IPS DF 19.7 (cell line): Measurements from ENCODE around the gene TXNDC12.

Experiments
- DNase-seq: peaks from one replicate; pipeline ENCODE4 v3.0.0-alpha.2; 2013; ENCODE audit warnings: low read depth, low spot score

The TXNDC12 gene

DNA sequence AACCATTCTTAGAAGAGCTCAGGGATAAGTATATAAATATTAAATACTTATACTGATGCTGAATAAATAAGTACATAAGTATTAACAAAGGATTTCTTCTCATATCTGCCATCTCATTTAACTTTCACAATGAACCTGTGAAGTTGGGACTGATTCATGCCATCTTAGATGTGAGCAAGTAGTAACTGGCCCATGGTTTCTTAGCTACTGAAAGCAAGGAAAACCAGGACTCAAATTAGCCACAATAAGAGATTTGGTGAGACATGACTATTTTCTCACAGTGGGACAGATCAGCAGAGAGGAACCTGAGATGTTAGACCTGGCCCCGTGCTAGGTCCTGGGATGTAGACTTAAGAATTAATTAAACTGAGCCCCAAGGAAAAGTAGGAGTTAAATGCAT is 56.3 kb downstream of the TXNDC12 start:
- DNase-seq = no peak

DNA sequence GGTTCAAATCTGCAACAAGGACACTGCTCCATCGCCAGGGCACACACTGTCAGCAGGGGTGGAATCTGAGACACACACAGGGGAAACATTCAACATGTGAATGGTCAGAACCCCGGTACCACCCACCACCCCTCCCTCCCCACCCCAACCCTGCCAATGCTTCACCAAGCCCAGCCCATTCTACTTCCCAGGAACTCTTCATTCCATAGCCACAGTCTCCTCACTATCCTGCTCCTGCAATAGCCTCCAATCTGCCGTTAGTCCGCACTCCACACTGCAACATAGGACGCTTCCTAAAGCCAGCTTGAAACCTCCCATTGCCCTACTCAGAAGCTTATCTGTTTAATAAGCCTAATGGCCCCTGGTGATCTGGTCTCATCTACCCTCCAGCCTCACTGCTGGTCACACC is 57.0 kb downstream of the TXNDC12 start:
- DNase-seq = peak; percentile 30

DNA sequence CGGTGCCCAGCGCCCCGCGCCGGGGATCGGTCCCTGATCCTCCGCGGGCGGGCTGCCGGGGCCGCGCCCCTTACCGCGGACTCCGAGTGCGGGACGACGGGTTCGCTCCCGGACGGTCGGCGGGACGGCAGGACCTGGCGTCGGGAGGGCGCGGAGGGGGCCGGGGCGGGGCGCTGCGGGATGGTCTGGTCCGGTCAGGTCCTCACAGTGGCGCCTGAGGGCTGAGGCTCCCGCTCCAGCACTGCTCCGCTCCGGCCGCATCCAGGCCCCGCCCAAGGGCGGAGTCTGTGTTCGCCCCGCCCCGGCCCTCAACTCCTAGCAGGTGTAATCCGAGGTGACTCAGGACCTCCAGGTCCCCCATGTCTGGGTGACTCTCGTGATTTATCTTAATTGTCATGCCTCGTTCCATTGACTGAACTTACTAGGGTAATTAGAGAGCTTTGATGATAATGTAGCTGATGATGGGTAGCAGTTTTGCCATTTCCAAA is 64.5 kb downstream of the TXNDC12 start, which contains the start of gene RAB3B:
RAB3B (minus strand) TSS at position 223 of the 488 bp plus-strand sequence. CDS start 13,583 bp downstream, outside the sequence.
- peak; percentile 57 for DNase-seq

DNA sequence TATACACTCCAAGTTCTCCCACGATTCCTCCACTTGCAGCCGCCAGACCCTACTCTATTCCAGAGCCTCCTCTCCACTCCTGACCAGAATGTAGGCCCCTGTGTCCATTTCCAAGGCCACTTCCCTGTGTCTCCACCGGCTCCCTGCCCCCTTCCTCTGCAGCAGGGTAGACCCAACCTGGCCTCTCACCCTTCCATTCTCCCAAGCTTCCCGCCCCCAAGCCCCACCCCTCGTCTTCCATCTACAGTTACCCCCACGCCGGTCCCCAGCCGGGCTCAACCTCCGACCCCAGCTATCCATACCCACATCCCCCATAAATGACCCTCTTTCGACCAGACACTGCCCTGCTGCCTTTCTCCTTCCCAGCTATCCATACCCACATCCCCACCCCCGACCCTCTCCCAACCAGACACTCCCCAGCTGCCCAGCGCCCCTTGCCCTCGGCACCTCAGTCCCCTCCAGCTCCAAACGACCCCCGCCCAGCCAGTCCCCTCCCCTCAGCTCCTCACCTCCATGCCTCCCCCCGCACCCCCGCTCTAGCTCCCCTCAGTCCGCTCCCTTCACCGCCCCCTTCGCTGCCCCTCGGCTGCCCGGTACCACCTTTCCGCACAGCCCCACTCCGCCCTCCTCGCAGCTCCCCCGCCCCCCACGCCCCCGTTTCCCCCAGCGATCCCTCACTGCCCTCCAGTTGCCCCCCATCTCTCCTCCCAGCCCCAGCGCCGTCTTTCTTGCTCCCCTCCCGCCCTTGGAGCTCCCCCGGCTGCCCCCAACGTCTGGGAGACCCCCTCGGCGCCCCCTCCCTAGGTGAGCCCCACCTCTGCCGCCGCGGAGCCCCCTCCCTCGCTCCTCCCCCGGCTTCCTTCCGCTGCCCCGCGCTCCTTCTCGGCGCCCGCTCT is 65.2 kb downstream of the TXNDC12 start:
- DNase-seq = no peak

DNA sequence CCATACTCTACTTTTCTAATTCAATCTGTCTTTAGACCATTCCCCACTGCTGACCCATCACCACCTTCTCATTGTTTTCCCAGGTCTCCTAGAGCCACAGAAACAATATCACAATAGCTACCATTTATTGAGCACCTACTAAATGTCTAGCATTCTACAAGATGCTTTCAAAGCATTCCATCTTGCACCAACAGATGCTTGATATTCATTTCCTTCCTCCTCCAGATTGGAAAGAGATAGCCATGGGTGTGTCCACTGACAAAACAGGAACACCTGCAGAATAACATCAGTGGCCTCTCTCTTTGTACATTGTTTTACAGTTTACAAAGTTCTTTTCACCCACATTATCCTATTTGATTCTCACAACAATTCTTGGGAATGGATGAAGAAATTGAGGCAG is 66.7 kb downstream of the TXNDC12 start:
- no peak for DNase-seq

DNA sequence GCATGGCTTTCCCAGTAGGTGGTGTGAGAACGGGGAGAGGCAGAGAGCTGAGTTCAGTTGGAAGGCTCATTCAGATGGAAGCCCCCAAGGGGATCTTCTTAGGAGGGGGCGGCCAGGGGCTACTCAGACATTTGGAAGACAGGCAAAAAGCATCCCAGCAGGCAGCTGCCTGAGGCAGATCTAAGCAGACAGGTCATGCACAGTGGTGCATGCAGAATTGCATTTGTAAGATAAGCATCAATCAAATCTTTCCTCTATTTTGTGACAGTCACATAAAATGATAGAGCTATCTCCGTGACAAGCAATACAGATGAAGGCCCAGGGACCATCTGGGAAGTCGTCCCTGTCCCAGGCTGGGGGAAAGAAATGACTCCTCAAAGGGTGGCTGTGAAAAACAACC is 68.3 kb downstream of the TXNDC12 start:
- DNase-seq = no peak

DNA sequence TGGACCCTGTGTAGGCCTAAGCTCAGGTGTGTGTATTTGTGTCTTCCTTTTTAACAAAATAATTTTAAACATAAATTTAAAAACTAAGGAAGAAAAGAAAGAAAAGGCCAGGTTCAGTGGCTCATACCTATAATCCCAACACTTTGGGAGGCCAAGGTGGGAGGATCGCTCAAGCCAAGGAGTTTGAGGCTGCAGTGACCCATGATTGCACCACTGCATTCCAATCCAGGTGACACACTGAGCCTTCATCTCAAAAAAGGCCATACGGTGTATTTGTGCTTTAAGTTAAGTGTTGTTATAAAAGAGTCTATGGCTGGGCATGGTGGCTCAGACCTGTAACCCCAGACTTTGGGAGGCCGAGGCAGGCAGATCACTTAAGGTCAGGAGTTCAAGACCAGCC is 72.8 kb downstream of the TXNDC12 start:
- DNase-seq = no peak

DNA sequence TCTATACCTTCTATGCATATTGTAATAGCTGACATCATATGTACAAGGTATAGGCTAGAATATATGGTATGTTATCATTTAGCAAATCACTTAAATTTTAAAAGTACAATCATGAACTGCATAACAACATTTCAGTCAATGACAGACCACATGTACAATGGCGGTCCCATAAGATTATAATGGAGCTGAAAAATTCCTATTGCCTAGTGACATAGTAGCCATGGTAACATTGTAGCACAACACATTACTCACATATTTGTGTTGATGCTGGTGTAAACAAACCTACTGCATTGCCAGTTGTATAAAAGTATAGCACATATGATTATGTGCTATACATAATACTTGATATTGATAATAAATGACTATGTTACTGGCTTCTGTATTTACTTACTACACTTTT is 73.4 kb downstream of the TXNDC12 start:
- no peak for DNase-seq

DNA sequence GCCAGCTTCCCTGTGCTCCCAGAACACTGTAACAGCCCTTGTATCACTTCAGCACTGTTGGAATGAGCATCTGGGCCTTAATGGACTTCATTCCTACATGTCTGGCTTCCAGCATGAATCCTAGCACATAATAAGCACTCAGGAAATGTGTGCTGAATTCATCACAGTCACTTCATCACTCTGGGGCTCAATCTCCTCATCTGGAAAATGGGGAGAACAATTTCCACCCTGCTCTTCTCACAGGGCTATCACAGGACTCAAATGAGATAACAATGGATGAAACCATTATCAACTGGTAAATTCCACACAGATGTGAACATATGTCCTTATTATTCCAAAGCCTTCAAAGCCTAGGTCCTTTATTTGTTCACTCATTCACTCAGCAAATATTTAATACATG is 76.9 kb downstream of the TXNDC12 start:
- no peak for DNase-seq

DNA sequence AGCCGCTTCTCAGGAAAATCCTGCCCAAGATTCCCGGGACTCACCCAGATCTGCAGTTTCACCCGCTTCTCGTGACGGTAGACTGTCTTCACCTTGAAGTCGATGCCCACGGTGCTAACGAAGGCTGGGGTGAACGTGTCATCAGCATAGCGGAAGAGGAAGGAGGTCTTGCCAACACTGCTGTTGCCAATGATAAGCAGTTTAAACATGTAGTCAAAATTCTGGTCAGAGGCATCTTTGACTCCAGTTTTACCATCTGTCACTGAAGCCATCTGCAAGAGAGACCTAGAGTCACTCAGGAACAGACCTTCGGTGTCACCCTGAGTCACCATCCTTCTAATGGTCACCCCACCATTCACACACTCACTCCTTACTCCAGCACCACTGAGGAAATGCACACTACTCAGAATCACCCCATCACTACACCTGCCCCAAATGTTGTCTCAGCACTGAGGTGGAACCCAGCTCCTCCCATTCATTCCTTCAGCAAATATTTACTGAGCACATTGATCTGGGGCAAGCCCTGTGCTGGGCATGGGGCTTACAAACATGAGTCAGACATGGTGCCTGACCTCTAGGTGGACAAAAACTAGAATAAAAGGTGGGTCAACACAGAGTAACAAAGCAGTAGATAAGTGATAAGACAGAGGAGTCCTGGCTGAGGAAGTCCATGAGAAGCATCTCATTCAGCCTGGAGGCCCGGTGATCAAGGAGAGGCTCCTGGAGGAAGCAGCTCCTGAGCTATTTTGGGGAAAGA is 78.0 kb downstream of the TXNDC12 start:
- DNase-seq = no peak

DNA sequence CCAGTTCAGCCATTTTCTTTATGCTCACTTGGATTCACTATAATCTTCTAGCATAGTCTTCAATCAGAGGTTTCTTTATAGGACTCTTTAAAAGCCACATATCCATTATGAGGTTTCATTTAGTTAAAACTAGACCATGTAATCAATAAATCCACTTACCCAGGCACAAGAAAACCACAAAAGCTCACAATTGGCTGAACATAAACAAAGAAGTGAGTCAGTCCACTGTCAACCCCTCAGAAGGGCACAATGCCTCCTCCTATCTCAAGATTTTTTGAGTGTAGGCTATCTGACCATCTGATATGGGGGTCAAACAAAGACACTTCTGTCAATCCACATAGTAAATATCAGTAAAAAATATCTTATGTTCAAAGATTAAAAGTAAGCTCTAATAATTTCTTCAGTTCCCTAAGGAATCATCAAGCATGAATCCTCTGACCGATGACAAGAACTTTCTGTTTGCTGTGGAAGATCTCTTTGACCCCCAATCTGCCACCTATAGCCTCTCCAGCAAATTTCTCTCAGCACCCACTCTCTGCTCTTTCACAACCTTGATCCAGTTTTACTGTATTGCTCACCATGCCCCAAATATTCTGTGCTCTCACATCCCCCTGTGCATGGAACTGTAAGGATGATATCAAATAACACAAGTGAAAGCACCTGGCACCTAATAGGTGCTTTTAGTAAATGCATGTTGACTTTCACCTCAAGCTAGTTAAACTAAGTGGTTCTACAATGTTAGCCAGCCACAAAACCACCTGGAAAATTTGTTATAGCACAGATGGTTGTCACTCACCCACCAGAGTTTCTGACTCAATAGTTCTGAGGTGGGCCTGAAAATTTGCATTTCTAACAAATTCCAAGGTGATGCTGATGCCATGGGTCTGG is 81.2 kb downstream of the TXNDC12 start:
- no peak for DNase-seq
